T-helper 2 cell treated with Interferon-gamma antibody and Interleukin-4, amounts not matched to agents 5 μg/mL and 100 μg/mL, for 36 hours (primary cell): Measurements from ENCODE around the gene PPCS.

ENCODE experiments used
- DNase-seq: peaks from one replicate; pipeline ENCODE4 v3.0.0; 2021; ENCODE audit warnings: low spot score
- H3K27ac Mint-ChIP-seq: one replicate; pipeline ENCODE4 v1.8.0; 2021; ENCODE audit warnings: mild to moderate bottlenecking, mixed read lengths
- H3K27me3 Mint-ChIP-seq: one replicate; pipeline ENCODE4 v1.8.0; 2021; ENCODE audit warnings: low read depth, mixed read lengths
- H3K36me3 Mint-ChIP-seq: one replicate; pipeline ENCODE4 v1.8.0; 2021; ENCODE audit warnings: low read depth, mixed read lengths
- H3K4me1 Mint-ChIP-seq: one replicate; pipeline ENCODE4 v1.8.0; 2021; ENCODE audit warnings: low read depth, mixed read lengths
- H3K4me3 Mint-ChIP-seq: one replicate; pipeline ENCODE4 v1.8.0; 2022; ENCODE audit warnings: mild to moderate bottlenecking, moderate library complexity, mixed read lengths
- H3K9me3 Mint-ChIP-seq: one replicate; pipeline ENCODE4 v1.8.0; 2021; ENCODE audit warnings: mixed read lengths

The PPCS gene

DNA sequence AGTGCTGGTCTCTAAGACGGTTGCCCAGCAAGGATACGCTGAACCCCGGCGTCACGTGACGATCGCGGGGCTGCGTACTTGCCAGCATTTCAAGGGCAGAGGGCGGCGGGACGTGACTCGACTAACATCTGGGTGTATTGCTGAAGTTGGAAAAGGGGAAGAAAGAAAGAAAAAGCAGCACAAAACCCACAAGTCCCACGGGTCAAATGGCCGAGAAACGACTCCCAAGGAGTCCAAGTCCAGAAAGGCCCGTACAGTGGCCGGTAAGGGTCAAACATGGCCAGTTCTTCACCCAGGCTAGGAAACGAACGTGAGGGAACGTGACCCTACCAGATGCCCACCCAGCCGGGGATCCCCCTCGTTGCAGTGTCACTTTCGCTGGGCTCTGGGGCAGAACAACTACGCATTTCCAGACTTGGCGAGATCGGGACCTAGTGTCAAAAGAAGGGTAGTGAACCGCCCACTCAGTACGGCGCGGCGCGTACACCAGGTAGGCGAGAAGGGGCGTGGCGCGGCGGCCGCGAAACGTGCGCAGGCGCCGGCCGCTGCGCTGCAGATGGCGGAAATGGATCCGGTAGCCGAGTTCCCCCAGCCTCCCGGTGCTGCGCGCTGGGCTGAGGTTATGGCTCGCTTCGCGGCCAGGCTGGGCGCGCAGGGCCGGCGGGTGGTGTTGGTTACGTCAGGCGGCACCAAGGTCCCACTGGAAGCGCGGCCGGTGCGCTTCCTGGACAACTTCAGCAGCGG lies at the start of gene PPCS, which contains the start of gene ZMYND12:
Gene PPCS (plus strand): TSS at position 534 of the 744 bp plus-strand sequence. CDS start 23 bp downstream, at position 557.
Gene ZMYND12 (minus strand): TSS at position 13 of the 744 bp plus-strand sequence. CDS start 25 bp downstream, outside the sequence.
- Mint-ChIP-seq H3K4me3 (peak within 1 kb of the TSS; percentile 98), H3K27me3 (peaks cover 3% of the 10 kb centered on the region), H3K9me3 (no peaks in the 10 kb centered on the region), H3K27ac (peak within 1 kb of the TSS; percentile 98), H3K36me3 (peaks cover 35% of the 10 kb centered on the region), H3K4me1 (peaks cover 23% of the 10 kb centered on the region)
- peak; percentile 93 for DNase-seq

DNA sequence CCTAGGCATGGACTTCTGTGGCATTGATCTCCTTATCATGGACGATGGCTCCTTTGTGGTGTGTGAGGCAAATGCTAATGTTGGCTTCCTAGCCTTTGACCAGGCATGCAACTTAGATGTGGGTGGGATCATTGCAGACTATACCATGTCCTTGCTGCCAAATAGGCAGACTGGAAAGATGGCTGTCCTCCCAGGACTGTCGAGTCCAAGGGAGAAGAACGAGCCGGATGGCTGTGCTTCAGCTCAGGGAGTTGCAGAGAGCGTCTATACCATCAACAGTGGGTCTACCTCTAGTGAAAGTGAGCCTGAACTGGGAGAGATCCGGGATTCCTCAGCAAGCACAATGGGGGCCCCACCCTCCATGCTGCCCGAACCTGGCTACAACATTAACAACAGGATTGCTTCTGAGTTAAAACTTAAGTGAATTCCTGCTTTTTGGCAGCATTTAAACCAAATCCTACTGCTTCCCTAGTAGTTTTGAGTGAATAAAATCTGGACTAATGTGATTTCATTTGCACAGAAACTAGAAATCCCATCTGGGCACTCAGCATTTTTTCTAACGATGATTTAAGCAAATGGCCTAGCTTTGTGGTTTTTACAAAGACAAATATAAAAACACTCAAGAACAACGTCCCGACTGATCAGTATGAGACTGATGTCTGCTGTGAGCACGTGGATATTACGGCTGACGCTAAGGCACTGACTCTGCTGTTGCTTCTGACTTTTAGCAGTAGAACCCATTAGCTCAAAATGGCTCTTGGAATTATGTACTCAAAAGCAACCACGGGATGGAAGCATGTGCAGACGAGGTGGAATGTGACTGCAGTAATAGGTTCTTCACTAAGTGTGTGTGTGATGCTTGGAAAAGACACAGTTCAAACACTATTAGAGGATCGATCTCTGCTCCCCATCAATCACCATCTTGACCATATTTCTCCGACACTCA lies 41.5 kb upstream of the PPCS start:
- Mint-ChIP-seq H3K27ac (no peak overlapping the region), H3K36me3 (peaks cover 2% of the 10 kb centered on the region), H3K4me3 (no peak overlapping the region), H3K9me3 (no peaks in the 10 kb centered on the region), H3K4me1 (no peaks in the 10 kb centered on the region), H3K27me3 (no peaks in the 10 kb centered on the region)
- no peak for DNase-seq

DNA sequence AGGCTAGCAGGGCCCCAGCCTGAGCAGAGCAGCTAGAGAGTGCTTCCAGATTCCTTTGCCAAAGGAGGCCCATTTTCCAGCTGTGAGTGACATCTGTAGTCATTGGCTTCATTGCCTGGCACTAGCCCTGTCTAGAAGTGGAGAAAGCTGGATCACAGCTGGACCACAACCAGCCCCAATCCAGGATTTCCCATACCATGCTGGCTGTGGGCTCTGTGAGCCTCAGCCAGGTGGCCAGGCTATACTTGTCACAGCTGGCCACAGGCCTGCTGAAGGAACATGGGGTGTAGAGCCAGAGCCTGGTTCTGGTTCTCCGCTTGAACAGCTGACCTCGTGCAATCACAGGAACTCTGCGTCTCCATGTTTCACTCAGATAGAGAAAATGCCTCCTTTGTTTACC lies 39.2 kb upstream of the PPCS start:
- peaks cover 2% of the 10 kb centered on the region for H3K36me3 Mint-ChIP-seq
- H3K4me3 Mint-ChIP-seq: no peak overlapping the region
- DNase-seq: no peak
- H3K27ac Mint-ChIP-seq: no peak overlapping the region
- no peaks in the 10 kb centered on the region for H3K4me1 Mint-ChIP-seq
- H3K9me3 Mint-ChIP-seq: no peaks in the 10 kb centered on the region
- H3K27me3 Mint-ChIP-seq: peaks cover 3% of the 10 kb centered on the region

DNA sequence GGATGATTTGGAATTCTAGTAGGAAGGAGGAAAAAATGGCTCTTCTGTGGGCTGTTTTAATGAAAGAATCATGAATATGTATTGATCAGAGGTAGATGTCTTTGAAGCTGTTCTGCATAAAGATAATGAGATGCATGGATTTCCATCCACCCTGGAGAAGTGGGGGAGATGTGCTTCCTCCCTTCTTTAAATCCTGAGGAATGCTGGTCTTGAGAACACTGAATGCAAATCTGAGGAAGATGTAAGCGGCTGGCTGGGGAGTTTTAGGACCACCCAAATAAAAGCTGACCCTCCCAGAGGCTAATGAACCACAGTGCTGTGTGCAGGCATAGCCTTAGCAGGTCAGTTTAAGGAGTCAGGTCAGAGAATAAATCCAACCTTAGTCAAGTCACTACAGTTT lies 37.8 kb upstream of the PPCS start:
- no peak for DNase-seq
- Mint-ChIP-seq H3K36me3 (peaks cover 2% of the 10 kb centered on the region), H3K4me3 (no peak overlapping the region), H3K27ac (no peak overlapping the region), H3K27me3 (peaks cover 3% of the 10 kb centered on the region), H3K4me1 (no peaks in the 10 kb centered on the region), H3K9me3 (no peaks in the 10 kb centered on the region)

DNA sequence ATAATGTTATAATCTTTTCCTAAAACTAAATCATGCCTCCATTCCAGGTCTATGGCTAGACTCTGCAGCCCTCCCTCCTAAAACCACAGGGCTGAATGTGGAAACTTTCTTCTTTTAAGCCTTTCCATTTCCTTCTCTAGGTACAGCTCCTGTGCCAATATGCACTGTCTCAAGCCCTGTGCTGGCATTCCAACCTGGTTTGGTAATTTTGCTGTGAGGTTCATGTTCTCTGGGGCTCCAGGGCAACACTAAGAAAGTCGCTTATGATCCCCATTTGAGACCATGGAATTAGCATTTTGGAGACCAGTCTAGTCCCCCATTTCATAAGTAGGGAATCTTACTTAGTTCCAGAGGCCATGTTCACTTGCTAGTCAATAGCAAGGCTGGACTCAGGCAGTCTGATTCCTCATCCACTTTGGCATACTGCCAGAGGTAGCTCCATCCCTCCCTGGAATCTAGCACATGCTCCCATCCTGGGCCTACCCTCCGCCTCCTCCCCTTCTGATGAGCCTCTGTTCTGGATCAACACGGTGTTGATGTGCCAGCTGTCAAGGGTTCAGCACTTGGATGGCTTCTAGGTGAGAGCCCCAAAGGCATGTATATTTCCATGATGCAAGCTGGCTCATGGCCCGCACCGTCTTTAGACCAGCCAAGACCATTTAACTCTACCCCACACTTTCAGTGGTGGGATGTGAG lies 37.1 kb upstream of the PPCS start:
- no peaks in the 10 kb centered on the region for H3K4me1 Mint-ChIP-seq
- no peak overlapping the region for H3K4me3 Mint-ChIP-seq
- H3K36me3 Mint-ChIP-seq: peaks cover 2% of the 10 kb centered on the region
- no peaks in the 10 kb centered on the region for H3K9me3 Mint-ChIP-seq
- H3K27ac Mint-ChIP-seq: no peak overlapping the region
- H3K27me3 Mint-ChIP-seq: peaks cover 3% of the 10 kb centered on the region
- no peak for DNase-seq

DNA sequence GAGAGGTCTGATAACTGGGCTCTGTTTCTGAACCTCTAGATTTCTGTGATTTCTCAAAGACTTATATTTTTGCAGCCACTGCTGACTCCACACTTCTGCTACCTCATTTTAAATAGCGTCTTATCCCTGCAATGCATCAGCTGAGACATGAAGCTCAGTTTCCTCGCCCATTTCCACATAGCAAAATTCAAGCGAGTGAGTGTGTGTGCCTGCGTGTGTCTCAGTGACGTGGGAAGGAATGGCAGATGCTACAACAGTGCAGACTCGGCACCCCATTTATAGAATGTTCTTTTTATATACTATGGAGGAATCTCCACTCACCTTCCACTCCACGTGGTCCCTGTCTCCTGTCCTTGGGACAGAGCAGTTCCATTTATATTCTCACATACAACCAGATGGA lies 36.2 kb upstream of the PPCS start:
- Mint-ChIP-seq H3K27ac (no peak overlapping the region), H3K27me3 (peaks cover 3% of the 10 kb centered on the region), H3K4me3 (no peak overlapping the region), H3K4me1 (no peaks in the 10 kb centered on the region), H3K9me3 (no peaks in the 10 kb centered on the region), H3K36me3 (no peaks in the 10 kb centered on the region)
- DNase-seq: no peak

DNA sequence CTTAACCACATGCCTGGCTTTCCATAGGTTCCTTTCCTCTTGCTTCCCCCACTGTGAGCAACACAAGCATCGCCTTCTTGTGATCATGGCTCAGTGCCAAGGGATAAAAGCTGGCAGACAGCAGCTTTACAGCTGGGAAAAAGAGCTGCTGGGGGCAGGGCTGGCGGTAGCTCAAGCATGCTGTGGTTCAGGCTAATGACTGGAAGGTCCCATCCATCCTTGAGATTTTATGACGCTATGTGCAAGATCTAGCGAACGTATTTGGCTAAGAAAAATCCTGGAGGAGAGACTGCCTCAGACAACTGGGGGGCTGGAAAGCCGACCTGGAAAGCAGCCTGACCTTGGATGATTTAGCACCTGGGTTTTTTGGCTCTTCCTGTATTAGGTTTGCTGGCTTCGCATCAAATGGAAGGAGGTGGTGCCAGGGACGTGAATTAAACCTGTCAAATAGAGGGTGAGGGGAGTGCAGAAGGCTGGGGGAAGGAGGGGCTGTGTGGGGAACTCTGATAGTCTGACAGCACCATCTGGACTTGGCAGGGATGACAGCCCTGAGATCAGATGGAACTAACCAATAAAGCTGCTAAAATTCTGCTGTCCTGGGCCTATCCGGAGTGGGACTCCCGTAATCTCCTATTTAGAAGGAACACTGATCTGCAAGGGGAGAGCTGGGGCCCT lies 35.3 kb upstream of the PPCS start:
- DNase-seq: no peak
- Mint-ChIP-seq H3K27ac (no peak overlapping the region), H3K4me3 (no peak overlapping the region), H3K9me3 (no peaks in the 10 kb centered on the region), H3K36me3 (no peaks in the 10 kb centered on the region), H3K27me3 (peaks cover 3% of the 10 kb centered on the region), H3K4me1 (no peaks in the 10 kb centered on the region)

DNA sequence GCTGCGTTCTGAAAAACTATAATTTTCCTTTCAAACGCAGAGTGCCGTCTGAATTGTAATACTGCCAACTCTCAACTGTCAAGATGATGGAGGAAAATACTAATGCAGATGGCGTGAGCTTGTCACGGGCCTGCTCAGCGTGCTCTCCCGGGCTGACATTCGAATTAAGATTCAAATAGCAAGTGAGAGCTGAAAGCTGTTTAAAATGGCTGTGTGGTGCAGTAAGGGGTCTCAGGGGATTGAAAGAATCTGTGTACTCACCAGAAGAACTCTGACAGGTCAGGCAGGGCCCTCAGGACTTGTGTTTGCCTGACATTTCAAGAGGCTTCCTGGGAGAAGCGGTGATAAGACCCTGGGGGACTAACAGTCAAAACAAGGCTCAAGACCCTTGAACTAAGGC lies 33.6 kb upstream of the PPCS start:
- H3K27ac Mint-ChIP-seq: no peak overlapping the region
- no peaks in the 10 kb centered on the region for H3K9me3 Mint-ChIP-seq
- H3K27me3 Mint-ChIP-seq: peaks cover 3% of the 10 kb centered on the region
- H3K4me3 Mint-ChIP-seq: no peak overlapping the region
- no peaks in the 10 kb centered on the region for H3K36me3 Mint-ChIP-seq
- DNase-seq: no peak
- H3K4me1 Mint-ChIP-seq: no peaks in the 10 kb centered on the region

DNA sequence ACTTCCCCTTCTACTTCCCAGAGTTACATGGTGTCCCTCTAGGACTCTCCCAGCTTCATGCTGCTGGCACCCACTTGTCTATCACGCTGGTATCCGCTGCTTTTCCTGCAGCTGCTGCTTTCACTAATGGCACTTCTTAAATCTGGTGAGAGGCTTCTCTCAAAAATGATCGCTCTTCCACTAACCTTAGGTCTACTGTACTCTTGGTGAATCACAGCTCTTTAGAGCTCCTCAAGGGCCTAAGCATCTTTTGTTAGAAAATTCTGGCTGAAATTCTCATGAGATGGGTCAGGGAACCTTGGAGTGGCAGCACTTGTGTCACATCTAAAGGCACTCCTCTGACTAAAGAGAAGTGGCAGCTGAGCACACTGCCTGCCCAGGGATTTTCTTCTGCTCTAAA lies 32.7 kb upstream of the PPCS start:
- no peaks in the 10 kb centered on the region for H3K9me3 Mint-ChIP-seq
- no peak overlapping the region for H3K4me3 Mint-ChIP-seq
- DNase-seq: no peak
- H3K4me1 Mint-ChIP-seq: no peaks in the 10 kb centered on the region
- H3K27me3 Mint-ChIP-seq: peaks cover 3% of the 10 kb centered on the region
- H3K36me3 Mint-ChIP-seq: no peaks in the 10 kb centered on the region
- no peak overlapping the region for H3K27ac Mint-ChIP-seq

DNA sequence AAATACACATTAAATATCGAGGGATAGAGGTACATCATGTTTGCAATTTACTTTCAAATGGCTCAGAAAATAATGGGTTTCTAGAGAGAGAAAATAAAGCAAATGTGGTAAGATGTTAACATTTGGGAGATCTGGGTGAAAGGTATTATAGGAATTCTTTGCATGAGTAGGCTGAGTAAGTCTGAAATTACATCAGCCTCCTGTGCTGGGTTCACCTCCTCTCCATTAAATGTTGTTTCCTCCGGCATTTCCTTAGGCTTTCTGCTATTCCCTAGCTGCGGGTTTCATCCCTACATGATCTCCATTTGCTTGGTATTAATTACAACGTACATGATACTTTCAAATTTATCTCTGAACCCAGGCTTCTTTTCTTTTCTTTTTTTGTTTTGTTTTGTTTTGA lies 32.1 kb upstream of the PPCS start:
- Mint-ChIP-seq H3K9me3 (no peaks in the 10 kb centered on the region), H3K36me3 (no peaks in the 10 kb centered on the region), H3K4me1 (no peaks in the 10 kb centered on the region), H3K27ac (no peak overlapping the region), H3K4me3 (no peak overlapping the region), H3K27me3 (peaks cover 3% of the 10 kb centered on the region)
- DNase-seq: no peak

DNA sequence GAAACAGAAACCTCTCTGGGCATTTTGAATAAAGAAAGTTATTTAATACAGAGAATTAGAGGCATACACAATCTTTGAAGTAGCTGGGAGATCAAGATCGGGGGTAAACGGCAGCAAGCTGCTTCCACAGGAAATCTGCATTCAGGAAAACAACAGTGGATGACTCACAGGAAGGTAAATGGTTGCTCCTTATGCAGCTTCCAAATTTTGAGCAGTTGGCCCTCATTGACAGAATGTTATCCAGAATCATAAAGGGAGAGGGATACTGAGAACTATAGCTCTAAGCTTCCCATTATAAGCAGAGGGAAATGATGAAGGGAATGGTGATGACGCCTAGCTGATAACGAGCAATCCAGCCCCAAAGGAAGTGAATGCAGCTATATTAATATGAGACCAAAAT lies 29.1 kb upstream of the PPCS start:
- Mint-ChIP-seq H3K36me3 (no peaks in the 10 kb centered on the region), H3K4me1 (no peaks in the 10 kb centered on the region), H3K4me3 (no peak overlapping the region), H3K27me3 (no peaks in the 10 kb centered on the region), H3K9me3 (no peaks in the 10 kb centered on the region), H3K27ac (no peak overlapping the region)
- no peak for DNase-seq

DNA sequence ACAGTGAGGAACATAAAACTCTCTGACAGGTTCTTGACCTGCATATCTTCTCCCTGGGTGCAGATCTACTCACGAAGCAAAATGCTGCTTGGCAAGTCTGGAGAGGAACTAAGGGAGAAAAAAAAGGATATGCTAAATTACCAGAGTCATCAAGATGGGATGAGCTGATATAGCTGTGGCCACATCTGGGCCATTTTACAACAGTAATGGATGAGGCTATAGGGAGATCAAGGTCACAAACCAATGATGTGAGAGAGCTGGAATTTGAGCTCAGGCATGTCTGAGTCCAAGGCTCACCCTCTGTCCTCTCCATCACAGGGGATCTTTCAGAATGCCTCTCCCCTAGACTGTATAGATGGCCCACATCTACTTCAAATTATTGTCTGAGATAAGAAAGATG lies 26.7 kb upstream of the PPCS start:
- Mint-ChIP-seq H3K27me3 (no peaks in the 10 kb centered on the region), H3K27ac (no peak overlapping the region), H3K4me3 (no peak overlapping the region), H3K9me3 (no peaks in the 10 kb centered on the region), H3K36me3 (no peaks in the 10 kb centered on the region), H3K4me1 (no peaks in the 10 kb centered on the region)
- DNase-seq: no peak

DNA sequence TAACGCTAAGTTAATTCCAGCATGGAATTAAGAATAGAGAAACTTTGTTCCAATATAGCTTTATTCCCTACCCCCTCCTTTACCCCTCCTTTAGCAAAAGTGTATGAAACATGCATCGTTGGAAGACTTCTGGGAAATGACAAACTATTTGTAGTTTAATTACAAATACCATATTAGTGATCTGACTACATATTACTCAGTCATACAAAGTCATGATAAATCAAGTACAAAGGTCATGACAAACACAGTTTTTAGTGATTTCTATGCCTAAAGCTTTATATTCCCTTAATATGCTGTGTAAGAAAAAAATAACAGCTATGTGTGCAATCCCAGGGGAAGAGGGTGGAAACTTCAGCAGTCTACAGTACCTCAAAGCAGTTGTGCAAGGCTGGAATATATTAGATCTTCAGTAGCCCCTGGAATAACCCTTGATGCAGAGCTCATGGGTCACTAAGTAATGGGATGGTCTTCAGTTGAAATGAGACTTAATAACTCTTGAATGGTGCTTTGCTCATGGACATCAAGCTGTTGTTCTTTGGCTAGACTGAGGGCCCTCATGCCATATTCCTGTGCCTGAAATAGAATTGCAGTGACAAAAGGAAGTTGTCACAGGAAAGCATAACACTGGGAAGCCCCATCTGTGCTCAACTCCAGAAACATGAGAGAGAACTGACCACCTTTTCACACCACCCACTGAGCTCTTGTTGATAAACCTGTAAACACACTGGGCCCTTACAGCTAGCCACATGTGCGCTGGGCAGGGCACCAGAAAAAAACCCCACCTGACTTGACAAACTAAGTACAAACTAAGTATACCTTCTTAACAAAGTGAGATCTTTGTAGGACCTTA lies 25.8 kb upstream of the PPCS start:
- Mint-ChIP-seq H3K4me3 (no peak overlapping the region), H3K27me3 (peaks cover 3% of the 10 kb centered on the region), H3K36me3 (no peaks in the 10 kb centered on the region), H3K4me1 (no peaks in the 10 kb centered on the region), H3K9me3 (no peaks in the 10 kb centered on the region), H3K27ac (no peak overlapping the region)
- no peak for DNase-seq
